Sigmoid colon (tissue), 7 donors: ENCODE measurements around the gene TAGLN. TPM values are rescaled to one million over a fixed set of nuclear protein-coding genes. Genes with fewer than 3 reads are reported as not detected.
A peak's percentile ranks its signal among the peaks of the same experiment; 100 is the strongest.

Experiments used
- DNase-seq: peaks from one replicate; pipeline ENCODE4 v3.0.0-alpha.2; 2019
- H3K27ac ChIP-seq, 4 donors: fragments of 200-600 bp; sonication (generic); one replicate each; pipeline ENCODE4 v1.5.1; 2016 to 2019; ENCODE audit warnings: mild to moderate bottlenecking in 1 of 4
- H3K27me3 ChIP-seq, 3 donors: fragments of 200-600 bp; sonication (generic); one replicate each; pipeline ENCODE4 v1.5.1; 2019; ENCODE audit warnings: mild to moderate bottlenecking in 1 of 3
- H3K36me3 ChIP-seq, 4 donors: fragments of 200-600 bp; sonication (generic); one replicate each; pipeline ENCODE4 v1.5.1; 2016 to 2019
- H3K4me1 ChIP-seq, 4 donors: fragments of 200-600 bp; sonication (generic); one replicate each; pipeline ENCODE4 v1.5.1; 2017 to 2019
- H3K4me3 ChIP-seq, 4 donors: fragments of 200-600 bp; sonication (generic); one replicate each; pipeline ENCODE4 v1.5.1; 2017 to 2019; ENCODE audit warnings: mild to moderate bottlenecking in 2 of 4, moderate library complexity in 1 of 4
- H3K9me3 ChIP-seq, 4 donors: fragments of 200-600 bp in 3 of 4; sonication (generic) in 3 of 4; one replicate each; pipeline versions ENCODE4 v1.5.1 to v1.6.1; 2013 to 2019
- EP300 ChIP-seq, 4 donors: sonication (generic); formaldehyde crosslinking; IDR thresholded peaks; one replicate each; pipeline ENCODE4 v1.6.1; 2017; ENCODE audit warnings: antibody characterized with exemption in 4 of 4
- POLR2A ChIP-seq, 2 donors: fragments of 450-650 bp; IDR thresholded peaks; one replicate each; pipeline ENCODE4 v1.6.1; 2016; ENCODE audit warnings: antibody characterized with exemption in 2 of 2, mild to moderate bottlenecking in 2 of 2, moderate library complexity in 2 of 2
- POLR2AphosphoS5 ChIP-seq, 4 donors: sonication (generic); formaldehyde crosslinking; IDR thresholded peaks; one replicate each; pipeline ENCODE4 v1.6.1; 2017; ENCODE audit warnings: antibody characterized with exemption in 4 of 4
- WGBS, 2 donors: extraction: QIAGEN DNeasy Blood & Tissue Kit; methylation state at CpG; one replicate each; pipeline ENCODE4 v1.1.7; 2013; 5-methylcytosine and 5-hydroxymethylcytosine counted together
- intact Hi-C: fragments of 100-400 bp; cut with DNase I; formaldehyde crosslinking; loops from one replicate; pipeline ENCODE4 v1.15.1; 2023
- polyA plus RNA-seq, 3 donors: library from polyadenylated mRNA; stranded (reverse); fragments of 200-250 nt; gene quantifications; one replicate each; pipeline ENCODE4 v1.2.3, GENCODE V29; 2013
- total RNA-seq, 4 donors: library from RNA; depleted of rRNA; stranded (reverse); fragments of >200 nt; gene quantifications; one replicate each; pipeline ENCODE4 v1.1.0, GENCODE V29; 2016
- TF ChIP-seq, protein P1 (sequence below), 4 experiments: fragments of 450-650 bp in 3 of 4; fragments of 200-600 bp in 1 of 4; IDR thresholded peaks; one replicate each; pipeline ENCODE4 v1.5.1; 2016 to 2019; ENCODE audit warnings: antibody characterized with exemption in 4 of 4, mild to moderate bottlenecking in 3 of 4, moderate library complexity in 2 of 4
- donor health status: healthy with polysubstance abuse.
- donor health status: Bipolar disorder and iron deficiency.
- donor health status: healthy.

Gene TAGLN
- total and polyA plus RNA-seq, 7 donors: 112 to 14,048 (median 6,854) TPM

GRCh38 chr11:117159892-117160291 lies 39.3 kb upstream of the TAGLN start:
- no peaks in the 10 kb centered on the region for H3K9me3 ChIP-seq
- peaks cover 0 to 33% (median 8%) of the 10 kb centered on the region in 4 donors for H3K4me1 ChIP-seq
- intact Hi-C loops: no loop called here
- H3K4me3 ChIP-seq: no peak overlapping the region
- TF ChIP-seq POLR2AphosphoS5 (IDR thresholded peaks at IDR 0.05): no peak
- TF ChIP-seq, protein P1, sequence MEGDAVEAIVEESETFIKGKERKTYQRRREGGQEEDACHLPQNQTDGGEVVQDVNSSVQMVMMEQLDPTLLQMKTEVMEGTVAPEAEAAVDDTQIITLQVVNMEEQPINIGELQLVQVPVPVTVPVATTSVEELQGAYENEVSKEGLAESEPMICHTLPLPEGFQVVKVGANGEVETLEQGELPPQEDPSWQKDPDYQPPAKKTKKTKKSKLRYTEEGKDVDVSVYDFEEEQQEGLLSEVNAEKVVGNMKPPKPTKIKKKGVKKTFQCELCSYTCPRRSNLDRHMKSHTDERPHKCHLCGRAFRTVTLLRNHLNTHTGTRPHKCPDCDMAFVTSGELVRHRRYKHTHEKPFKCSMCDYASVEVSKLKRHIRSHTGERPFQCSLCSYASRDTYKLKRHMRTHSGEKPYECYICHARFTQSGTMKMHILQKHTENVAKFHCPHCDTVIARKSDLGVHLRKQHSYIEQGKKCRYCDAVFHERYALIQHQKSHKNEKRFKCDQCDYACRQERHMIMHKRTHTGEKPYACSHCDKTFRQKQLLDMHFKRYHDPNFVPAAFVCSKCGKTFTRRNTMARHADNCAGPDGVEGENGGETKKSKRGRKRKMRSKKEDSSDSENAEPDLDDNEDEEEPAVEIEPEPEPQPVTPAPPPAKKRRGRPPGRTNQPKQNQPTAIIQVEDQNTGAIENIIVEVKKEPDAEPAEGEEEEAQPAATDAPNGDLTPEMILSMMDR (IDR thresholded peaks at IDR 0.05): no peak
- TF ChIP-seq EP300 (IDR thresholded peaks at IDR 0.05): no peak
- no peak for TF ChIP-seq POLR2A (IDR thresholded peaks at IDR 0.05)
- 87 to 89% methylated on average over 2 of the region's 2 CpGs for WGBS, 2 donors
- DNase-seq: no peak
- no peaks in the 10 kb centered on the region for H3K27me3 ChIP-seq
- H3K36me3 ChIP-seq: peaks cover 8 to 67% (median 28%) of the 10 kb centered on the region in 4 donors
- no peak overlapping the region for H3K27ac ChIP-seq

DNA sequence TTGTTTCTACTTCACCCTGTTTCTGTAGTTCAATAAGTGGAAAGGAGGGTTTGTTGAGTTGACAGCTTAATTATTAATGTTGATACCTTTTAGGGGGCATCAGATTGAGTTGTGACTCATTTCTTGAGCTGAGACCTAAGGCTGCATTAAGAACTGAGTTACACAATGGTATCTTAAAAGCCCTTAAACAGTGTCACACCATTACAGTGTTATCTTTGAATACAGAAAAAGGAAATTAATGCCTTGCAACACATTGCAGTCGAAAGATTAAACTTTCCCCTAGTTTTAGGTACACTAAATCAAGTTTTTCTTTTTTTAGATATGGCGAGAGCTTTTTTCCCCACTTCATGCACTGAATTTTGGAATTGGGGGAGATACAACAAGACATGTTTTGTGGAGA lies 38.3 kb upstream of the TAGLN start:
- H3K36me3 ChIP-seq: peaks cover 8 to 70% (median 34%) of the 10 kb centered on the region in 4 donors
- 86 to 88% methylated on average over 2 of the region's 2 CpGs for WGBS, 2 donors
- peaks cover 0 to 30% (median 6%) of the 10 kb centered on the region in 4 donors for H3K4me1 ChIP-seq
- TF ChIP-seq POLR2AphosphoS5 (IDR thresholded peaks at IDR 0.05) (no peak), POLR2A (IDR thresholded peaks at IDR 0.05) (no peak), EP300 (IDR thresholded peaks at IDR 0.05) (no peak)
- TF ChIP-seq, protein P1 (IDR thresholded peaks at IDR 0.05): no peak
- H3K27me3 ChIP-seq: no peaks in the 10 kb centered on the region
- no peak overlapping the region for H3K27ac ChIP-seq
- intact Hi-C loops: no loop called here
- H3K4me3 ChIP-seq: no peak overlapping the region
- no peak for DNase-seq
- H3K9me3 ChIP-seq: no peaks in the 10 kb centered on the region

DNA sequence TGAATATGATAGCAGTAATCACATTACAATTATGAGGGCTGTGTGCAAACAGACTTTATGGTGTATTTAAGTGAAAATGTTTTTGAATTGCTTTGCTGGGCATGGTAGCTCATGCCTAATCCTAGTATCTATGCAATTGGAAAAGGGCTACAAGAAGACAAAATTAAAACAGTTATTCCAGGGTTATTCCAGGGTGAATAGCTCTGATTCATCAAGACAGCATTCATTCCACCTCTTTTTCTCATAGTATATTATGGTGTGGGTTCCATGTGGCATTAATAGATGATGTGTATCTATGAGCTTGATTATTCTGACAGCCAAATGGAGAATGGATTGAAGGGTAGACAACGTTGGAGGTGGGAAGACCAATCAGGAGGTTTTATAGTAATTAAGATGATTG lies 32.7 kb upstream of the TAGLN start:
- H3K36me3 ChIP-seq: peaks cover 8 to 91% (median 43%) of the 10 kb centered on the region in 4 donors
- H3K27me3 ChIP-seq: no peaks in the 10 kb centered on the region
- H3K9me3 ChIP-seq: no peaks in the 10 kb centered on the region
- H3K27ac ChIP-seq: no peak overlapping the region
- TF ChIP-seq POLR2AphosphoS5 (IDR thresholded peaks at IDR 0.05) (no peak), POLR2A (IDR thresholded peaks at IDR 0.05) (no peak), EP300 (IDR thresholded peaks at IDR 0.05) (no peak)
- TF ChIP-seq, protein P1 (IDR thresholded peaks at IDR 0.05): no peak
- no peak overlapping the region for H3K4me3 ChIP-seq
- intact Hi-C loops: no loop called here
- no peak for DNase-seq
- whole genome bisulfite sequencing, 2 donors: 43 to 75% methylated on average over 1 of the region's 1 CpG
- H3K4me1 ChIP-seq: peaks cover 0 to 18% (median 12%) of the 10 kb centered on the region in 4 donors

DNA sequence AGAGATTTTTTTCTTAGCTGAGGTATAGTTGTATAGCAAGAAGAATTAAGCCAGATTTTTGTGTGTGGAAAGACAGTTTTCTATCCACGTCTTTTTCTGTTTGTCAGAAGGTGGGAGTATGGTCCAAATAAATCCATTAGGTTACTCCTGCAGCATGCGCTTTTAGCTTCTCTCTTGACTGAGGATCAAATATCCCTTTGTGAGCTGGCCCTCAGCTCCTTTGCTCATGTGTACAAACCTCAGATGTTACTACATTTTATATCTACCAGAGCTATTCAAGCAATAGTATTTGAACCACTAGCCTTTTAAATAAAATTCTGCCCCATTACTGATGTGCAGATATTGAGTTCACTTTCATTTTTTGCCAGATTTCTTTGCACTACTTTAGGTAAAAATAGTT lies 29.4 kb upstream of the TAGLN start:
- Histone ChIP-seq H3K9me3 (no peaks in the 10 kb centered on the region), H3K4me3 (no peak overlapping the region), H3K36me3 (peaks cover 0 to 65% (median 18%) of the 10 kb centered on the region in 4 donors), H3K27me3 (no peaks in the 10 kb centered on the region), H3K27ac (peak overlapping the region in 3 of 4 donors; percentile 7 to 56 (median 52)), H3K4me1 (peaks cover 0 to 23% (median 12%) of the 10 kb centered on the region in 4 donors)
- no peak for DNase-seq
- TF ChIP-seq, protein P1 (IDR thresholded peaks at IDR 0.05): no peak
- TF ChIP-seq EP300 (IDR thresholded peaks at IDR 0.05) (no peak), POLR2AphosphoS5 (IDR thresholded peaks at IDR 0.05) (no peak), POLR2A (IDR thresholded peaks at IDR 0.05) (no peak)
- 88 to 92% methylated on average over 2 of the region's 2 CpGs for WGBS, 2 donors
- intact Hi-C loops: no loop called here

- Histone ChIP-seq H3K27ac (peak overlapping the region in 3 of 4 donors; percentile 7 to 56 (median 52)), H3K9me3 (no peaks in the 10 kb centered on the region), H3K27me3 (no peaks in the 10 kb centered on the region), H3K4me1 (peaks cover 0 to 23% (median 12%) of the 10 kb centered on the region in 4 donors), H3K36me3 (peaks cover 0 to 60% (median 16%) of the 10 kb centered on the region in 4 donors), H3K4me3 (no peak overlapping the region)
- TF ChIP-seq POLR2AphosphoS5 (IDR thresholded peaks at IDR 0.05) (peak in 3 of 4 donors; percentile 26 to 56 (median 52)), EP300 (IDR thresholded peaks at IDR 0.05) (no peak)
- TF ChIP-seq, protein P1 (IDR thresholded peaks at IDR 0.05): no peak
- WGBS, 2 donors: 90 to 92% methylated on average over 9 of the region's 9 CpGs
- no peak for DNase-seq
- intact Hi-C loops: no loop called here
These were observed 29.0 kb upstream of the TAGLN start for GRCh38 chr11:117170210-117170609.
